Measurements from ENCODE around the gene AMOTL1.

DNA sequence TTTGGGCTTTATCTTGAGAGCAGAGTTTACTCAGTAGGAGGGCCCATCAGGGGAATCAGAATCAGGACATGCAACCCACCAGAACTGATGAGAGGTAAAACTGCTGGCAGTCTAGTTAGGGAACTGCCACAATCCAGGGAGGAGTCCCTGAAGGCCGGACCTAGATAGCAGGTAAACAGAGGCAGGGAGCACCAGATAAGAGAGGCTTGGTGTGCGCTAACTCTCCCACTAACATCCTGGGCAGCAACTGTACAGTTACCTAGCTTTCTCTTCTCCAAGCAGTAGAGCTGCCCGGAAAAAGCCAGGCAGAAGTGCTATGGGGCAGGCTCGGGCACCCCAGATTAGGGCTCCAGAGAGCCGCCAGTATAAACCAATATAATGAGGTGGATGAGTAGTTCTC is 865 bp upstream of the AMOTL1 start:
- TF ChIP-seq POLR2A (IDR thresholded peaks at IDR 0.05; ENCODE audit: low read depth, low read length) (no peak), TAF1 (IDR thresholded peaks at IDR 0.05; ENCODE audit: low read depth, low read length) (no peak), POU2F2 (IDR thresholded peaks at IDR 0.05; ENCODE audit: low read depth, low read length) (no peak), POLR2AphosphoS5 (IDR thresholded peaks at IDR 0.05; ENCODE audit: low read depth, low read length) (no peak), PAX5 (IDR thresholded peaks at IDR 0.05; ENCODE audit: insufficient read depth, low read length, severe bottlenecking) (no peak), SPI1 (IDR thresholded peaks at IDR 0.05; ENCODE audit: low read depth, low read length) (no peak)
